HEK293T (cell line): ENCODE data around the gene TDRD9.

ENCODE experiments used
- CTCF ChIA-PET: fragments of 350-600 bp; formaldehyde crosslinking; extraction: SDS; loops from one replicate; lab custom pipeline; 2021; ENCODE audit warnings: antibody characterized with exemption, inconsistent platforms; lab: Yijun Ruan, JAX
- POLR2A ChIA-PET: fragments of 350-600 bp; formaldehyde crosslinking; extraction: SDS; loops from one replicate; lab custom pipeline; 2020; ENCODE audit warnings: antibody characterized with exemption, inconsistent platforms; lab: Yijun Ruan, JAX
- DNase-seq: peaks from one replicate; pipeline ENCODE4 v3.0.0; 2012; ENCODE audit warnings: mixed read lengths; ENCODE audit errors: extremely low spot score
- ARNT ChIP-seq: fragments of 450-650 bp; IDR thresholded peaks from 2 replicates; pipeline ENCODE4 v1.6.1; 2017; ENCODE audit warnings: mild to moderate bottlenecking
- BHLHE40 ChIP-seq: fragments of 450-650 bp; IDR thresholded peaks from 2 replicates; pipeline ENCODE4 v1.6.1; 2016; ENCODE audit warnings: mild to moderate bottlenecking, moderate library complexity, borderline replicate concordance
- CTBP1 ChIP-seq: fragments of 450-650 bp; IDR thresholded peaks from 2 replicates; pipeline ENCODE4 v1.6.1; 2016; ENCODE audit warnings: borderline replicate concordance
- ELF4 ChIP-seq: fragments of 450-650 bp; IDR thresholded peaks from 2 replicates; pipeline ENCODE4 v1.6.1; 2017; ENCODE audit warnings: antibody characterized with exemption
- FOXA1 ChIP-seq: fragments of 450-650 bp; IDR thresholded peaks from 2 replicates; pipeline ENCODE4 v1.6.1; 2016; ENCODE audit warnings: mild to moderate bottlenecking
- FOXK2 ChIP-seq: fragments of 450-650 bp; IDR thresholded peaks from 2 replicates; pipeline ENCODE4 v1.6.1; 2016; ENCODE audit warnings: mild to moderate bottlenecking
- FOXM1 ChIP-seq: fragments of 450-650 bp; IDR thresholded peaks from 2 replicates; pipeline ENCODE4 v1.6.1; 2017; ENCODE audit warnings: mild to moderate bottlenecking, borderline replicate concordance
- HDGF ChIP-seq: fragments of 450-650 bp; IDR thresholded peaks from 2 replicates; pipeline ENCODE4 v1.6.1; 2017; ENCODE audit warnings: antibody characterized with exemption, borderline replicate concordance
- L3MBTL2 ChIP-seq: fragments of 450-650 bp; conservative IDR thresholded peaks from 2 replicates; pipeline ENCODE4 v1.6.1; 2016; ENCODE audit warnings: mild to moderate bottlenecking
- LEF1 ChIP-seq: fragments of 450-650 bp; IDR thresholded peaks from 2 replicates; pipeline ENCODE4 v1.6.1; 2017; ENCODE audit warnings: mild to moderate bottlenecking, borderline replicate concordance
- NFRKB ChIP-seq: fragments of 450-650 bp; IDR thresholded peaks from 2 replicates; pipeline ENCODE4 v1.6.1; 2016; ENCODE audit warnings: mild to moderate bottlenecking, moderate library complexity
- SP1 ChIP-seq: fragments of 450-650 bp; IDR thresholded peaks from 2 replicates; pipeline ENCODE4 v1.6.1; 2017
- SUZ12 ChIP-seq: fragments of 450-650 bp; IDR thresholded peaks from 2 replicates; pipeline ENCODE4 v1.6.1; 2016; ENCODE audit warnings: mild to moderate bottlenecking
- TARDBP ChIP-seq: fragments of 450-650 bp; IDR thresholded peaks from 2 replicates; pipeline ENCODE4 v1.6.1; 2016
- ZNF384 ChIP-seq: fragments of 450-650 bp; IDR thresholded peaks from 2 replicates; pipeline ENCODE4 v1.6.1; 2016
- TF ChIP-seq, protein P1 (sequence below): fragments of 450-650 bp; IDR thresholded peaks from 2 replicates; pipeline ENCODE4 v1.6.1; 2016

TDRD9 gene

GRCh38 chr14:103890821-103891666 is 37.2 kb upstream of the TDRD9 start:
- TF ChIP-seq, protein P1, sequence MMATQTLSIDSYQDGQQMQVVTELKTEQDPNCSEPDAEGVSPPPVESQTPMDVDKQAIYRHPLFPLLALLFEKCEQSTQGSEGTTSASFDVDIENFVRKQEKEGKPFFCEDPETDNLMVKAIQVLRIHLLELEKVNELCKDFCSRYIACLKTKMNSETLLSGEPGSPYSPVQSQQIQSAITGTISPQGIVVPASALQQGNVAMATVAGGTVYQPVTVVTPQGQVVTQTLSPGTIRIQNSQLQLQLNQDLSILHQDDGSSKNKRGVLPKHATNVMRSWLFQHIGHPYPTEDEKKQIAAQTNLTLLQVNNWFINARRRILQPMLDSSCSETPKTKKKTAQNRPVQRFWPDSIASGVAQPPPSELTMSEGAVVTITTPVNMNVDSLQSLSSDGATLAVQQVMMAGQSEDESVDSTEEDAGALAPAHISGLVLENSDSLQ: no peak
- ChIA-PET CTCF (interaction anchor here (1.9 kb wide), 1 partner anchor 10 kb away, joined by 9 read pairs; no protein-coding TSS in a partner anchor), POLR2A (no interaction called here)
- no peak for DNase-seq

- TF ChIP-seq TARDBP: no peak
- no peak for TF ChIP-seq LEF1
- no peak for TF ChIP-seq FOXA1
- ChIA-PET CTCF (interaction anchor here (1.9 kb wide), 1 partner anchor 9 kb away, joined by 9 read pairs; no protein-coding TSS in a partner anchor), POLR2A (no interaction called here)
- DNase-seq: no peak
These were observed 36.5 kb upstream of the TDRD9 start for GRCh38 chr14:103891667-103892215.

GRCh38 chr14:103892247-103892646 is 36.0 kb upstream of the TDRD9 start:
- TF ChIP-seq L3MBTL2: no peak
- TF ChIP-seq, protein P1: no peak
- no peak for TF ChIP-seq FOXK2
- TF ChIP-seq SUZ12: no peak
- TF ChIP-seq FOXM1: no peak
- no peak for TF ChIP-seq HDGF
- no peak for TF ChIP-seq BHLHE40
- TF ChIP-seq ARNT: no peak
- TF ChIP-seq NFRKB: no peak
- no peak for TF ChIP-seq ELF4
- TF ChIP-seq LEF1: no peak
- TF ChIP-seq CTBP1: no peak
- no peak for TF ChIP-seq ZNF384
- TF ChIP-seq SP1: no peak
- no peak for TF ChIP-seq FOXA1
- TF ChIP-seq TARDBP: no peak
- CTCF ChIA-PET: interaction anchor here (1.9 kb wide), 1 partner anchor 9 kb away, joined by 9 read pairs; no protein-coding TSS in a partner anchor
- POLR2A ChIA-PET: no interaction called here
- DNase-seq: no peak

GRCh38 chr14:103894034-103894722 is 34.1 kb upstream of the TDRD9 start:
- TF ChIP-seq L3MBTL2: no peak
- no peak for TF ChIP-seq FOXA1
- no peak for TF ChIP-seq NFRKB
- no peak for TF ChIP-seq ELF4
- TF ChIP-seq FOXM1: no peak
- no peak for TF ChIP-seq TARDBP
- TF ChIP-seq SP1: no peak
- TF ChIP-seq HDGF: no peak
- ChIA-PET POLR2A (no interaction called here), CTCF (no interaction called here)

DNA sequence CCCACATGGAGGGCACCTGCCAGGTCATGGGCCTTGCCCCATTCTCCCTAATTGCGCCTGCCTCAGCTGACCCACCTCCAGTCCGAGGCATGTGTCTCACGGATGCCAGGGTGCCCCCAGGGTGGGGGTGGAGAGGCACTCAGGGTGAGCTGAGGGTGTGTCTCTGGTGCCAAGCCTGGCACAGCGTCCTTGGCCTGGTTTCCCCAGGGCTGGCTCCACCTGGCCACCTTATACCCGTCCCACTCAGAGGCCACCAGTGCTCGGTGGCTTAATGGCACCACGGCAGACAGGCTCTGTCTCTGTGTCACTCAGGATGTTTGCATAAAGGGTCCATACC is 33.6 kb upstream of the TDRD9 start:
- ChIA-PET CTCF (no interaction called here), POLR2A (no interaction called here)
- no peak for TF ChIP-seq SP1
- no peak for TF ChIP-seq HDGF
- no peak for TF ChIP-seq SUZ12
- no peak for TF ChIP-seq TARDBP
- no peak for TF ChIP-seq FOXA1
- no peak for TF ChIP-seq ARNT

More at GRCh38 chr14:103894034-103894722, 34.1 kb upstream of the TDRD9 start:
- no peak for DNase-seq

GRCh38 chr14:103896578-103896977 is 31.7 kb upstream of the TDRD9 start:
- POLR2A ChIA-PET: no interaction called here
- DNase-seq: no peak
- CTCF ChIA-PET: interaction anchor here (1.0 kb wide), 1 partner anchor 85 kb away, joined by 3 read pairs; no protein-coding TSS in a partner anchor
- TF ChIP-seq NFRKB (no peak), FOXK2 (no peak), FOXM1 (no peak), ELF4 (no peak), L3MBTL2 (no peak), SUZ12 (no peak), ARNT (no peak), FOXA1 (no peak), ZNF384 (no peak), BHLHE40 (no peak), SP1 (no peak), TARDBP (no peak), HDGF (no peak), LEF1 (no peak), CTBP1 (no peak)
- TF ChIP-seq, protein P1: no peak

More for the DNA sequence above, 33.6 kb upstream of the TDRD9 start:
- DNase-seq: no peak
